Neural progenitor cell (in vitro differentiated cells): ENCODE results near the gene PFKFB4.

Experiments
- EZH2 ChIP-seq: fragments of 200-600 bp; sonication (generic); IDR thresholded peaks from 2 replicates; pipeline ENCODE4 v1.6.1; 2017; ENCODE audit warnings: antibody characterized with exemption, mild to moderate bottlenecking, moderate library complexity
- EZH2phosphoT487 ChIP-seq: fragments of 200-600 bp; sonication (generic); IDR thresholded peaks from 2 replicates; pipeline ENCODE4 v1.6.1; 2017; ENCODE audit warnings: antibody characterized with exemption
- TF ChIP-seq, protein P1 (sequence below): fragments of 200-600 bp; sonication (generic); IDR thresholded peaks from 2 replicates; pipeline ENCODE4 v1.5.1; 2017; ENCODE audit warnings: antibody characterized with exemption, mild to moderate bottlenecking

- TF ChIP-seq, protein P1, sequence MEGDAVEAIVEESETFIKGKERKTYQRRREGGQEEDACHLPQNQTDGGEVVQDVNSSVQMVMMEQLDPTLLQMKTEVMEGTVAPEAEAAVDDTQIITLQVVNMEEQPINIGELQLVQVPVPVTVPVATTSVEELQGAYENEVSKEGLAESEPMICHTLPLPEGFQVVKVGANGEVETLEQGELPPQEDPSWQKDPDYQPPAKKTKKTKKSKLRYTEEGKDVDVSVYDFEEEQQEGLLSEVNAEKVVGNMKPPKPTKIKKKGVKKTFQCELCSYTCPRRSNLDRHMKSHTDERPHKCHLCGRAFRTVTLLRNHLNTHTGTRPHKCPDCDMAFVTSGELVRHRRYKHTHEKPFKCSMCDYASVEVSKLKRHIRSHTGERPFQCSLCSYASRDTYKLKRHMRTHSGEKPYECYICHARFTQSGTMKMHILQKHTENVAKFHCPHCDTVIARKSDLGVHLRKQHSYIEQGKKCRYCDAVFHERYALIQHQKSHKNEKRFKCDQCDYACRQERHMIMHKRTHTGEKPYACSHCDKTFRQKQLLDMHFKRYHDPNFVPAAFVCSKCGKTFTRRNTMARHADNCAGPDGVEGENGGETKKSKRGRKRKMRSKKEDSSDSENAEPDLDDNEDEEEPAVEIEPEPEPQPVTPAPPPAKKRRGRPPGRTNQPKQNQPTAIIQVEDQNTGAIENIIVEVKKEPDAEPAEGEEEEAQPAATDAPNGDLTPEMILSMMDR: no peak
- TF ChIP-seq EZH2: no peak
- no peak for TF ChIP-seq EZH2phosphoT487
Measured at GRCh38 chr3:48532271-48532976, 24.2 kb downstream of the PFKFB4 start.
